Measurements from ENCODE around the gene TPSB2.
"Not testable (repeated sequence)": the region's sequence is repeated elsewhere in the genome, so short reads cannot be mapped to it uniquely, and the experiment has no call there.

TPSB2 gene

DNA sequence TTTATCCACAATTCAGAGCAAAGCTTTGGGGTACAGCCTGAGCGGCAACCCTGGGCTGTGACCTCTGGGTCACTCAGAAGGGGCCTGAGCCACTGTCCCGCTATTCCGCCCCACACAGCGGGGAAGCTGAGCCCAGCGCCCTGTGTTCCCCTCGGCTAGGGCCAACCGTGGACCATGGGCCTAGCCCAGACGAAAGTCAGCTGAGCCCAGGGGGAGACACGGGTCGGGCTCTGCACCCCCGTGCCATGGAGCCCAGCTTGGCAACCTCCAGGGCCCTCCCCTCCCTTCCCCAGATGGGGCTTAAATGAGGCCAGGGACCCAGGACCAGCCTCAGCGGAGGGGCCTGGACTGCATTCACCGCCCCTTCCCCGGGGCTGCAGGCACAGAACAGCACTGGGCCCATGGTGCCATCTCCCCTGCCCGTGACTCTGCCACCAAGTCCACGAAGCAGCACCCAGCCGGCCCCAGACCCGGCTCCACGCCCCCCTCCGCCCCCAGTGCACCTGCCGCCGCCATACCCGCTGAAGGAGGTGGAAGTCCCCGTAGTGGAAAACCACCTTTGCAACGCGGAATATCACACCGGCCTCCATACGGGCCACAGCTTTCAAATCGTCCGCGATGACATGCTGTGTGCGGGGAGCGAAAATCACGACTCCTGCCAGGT is 27.7 kb upstream of the TPSB2 start:
- no peak overlapping the region for H2BK12ac ChIP-seq (ENCODE audit: low read length in 2 of 2)
- peaks cover 27 to 50% of the 10 kb centered on the region in 2 experiments for H3K27me3 ChIP-seq (ENCODE audit: control insufficient read depth in 1 of 2, insufficient read depth in 1 of 2, low read length in 2 of 2)
- no peaks in the 10 kb centered on the region for H3K36me3 ChIP-seq (ENCODE audit: control insufficient read depth in 1 of 2, insufficient read depth in 2 of 2, low read depth in 1 of 2, low read length in 2 of 2)
- H3K4me3 ChIP-seq (ENCODE audit: insufficient read depth in 1 of 2, low read depth in 1 of 2, low read length in 2 of 2) = no peak overlapping the region
- WGBS = 75% methylated on average over 34 of the region's 34 CpGs
- H3K9ac ChIP-seq (ENCODE audit: low read length) = no peak overlapping the region
- H4K8ac ChIP-seq (ENCODE audit: low read length) = no peak overlapping the region
- DNase-seq = no peak
- no peaks in the 10 kb centered on the region for H3K79me1 ChIP-seq (replicated peaks; ENCODE audit: low read length, poor library complexity, severe bottlenecking)
- H4K91ac ChIP-seq (ENCODE audit: low read length) = no peak overlapping the region
- H2BK120ac ChIP-seq (ENCODE audit: low read depth, low read length) = no peak overlapping the region
- no peak overlapping the region for H3K27ac ChIP-seq (ENCODE audit: low read length, poor library complexity, severe bottlenecking)
- H3K4ac ChIP-seq (ENCODE audit: low read depth in 1 of 2, low read length in 2 of 2) = no peak overlapping the region
- H2AFZ ChIP-seq (ENCODE audit: low read depth, low read length) = no peak overlapping the region
- no peak overlapping the region for H3K23ac ChIP-seq (ENCODE audit: low read length in 2 of 2)
- peaks cover 2% of the 10 kb centered on the region for H3K4me1 ChIP-seq (ENCODE audit: control insufficient read depth, insufficient read depth, low read depth, low read length)
- H3K9me3 ChIP-seq (ENCODE audit: control insufficient read depth, low read length) = no peaks in the 10 kb centered on the region
- H2AK5ac ChIP-seq (ENCODE audit: low read length, severe bottlenecking) = no peak overlapping the region
- no peak overlapping the region for H2BK15ac ChIP-seq (ENCODE audit: low read depth, poor library complexity, severe bottlenecking)
- no peak overlapping the region for H2BK5ac ChIP-seq (ENCODE audit: low read depth, low read length, poor library complexity, severe bottlenecking)
- H3K18ac ChIP-seq (ENCODE audit: low read depth in 1 of 2, low read length in 2 of 2) = no peak overlapping the region
- H3K14ac ChIP-seq (ENCODE audit: low read length in 2 of 2) = no peak overlapping the region
- no peak overlapping the region for H3K4me2 ChIP-seq (ENCODE audit: low read length, poor library complexity, severe bottlenecking)

DNA sequence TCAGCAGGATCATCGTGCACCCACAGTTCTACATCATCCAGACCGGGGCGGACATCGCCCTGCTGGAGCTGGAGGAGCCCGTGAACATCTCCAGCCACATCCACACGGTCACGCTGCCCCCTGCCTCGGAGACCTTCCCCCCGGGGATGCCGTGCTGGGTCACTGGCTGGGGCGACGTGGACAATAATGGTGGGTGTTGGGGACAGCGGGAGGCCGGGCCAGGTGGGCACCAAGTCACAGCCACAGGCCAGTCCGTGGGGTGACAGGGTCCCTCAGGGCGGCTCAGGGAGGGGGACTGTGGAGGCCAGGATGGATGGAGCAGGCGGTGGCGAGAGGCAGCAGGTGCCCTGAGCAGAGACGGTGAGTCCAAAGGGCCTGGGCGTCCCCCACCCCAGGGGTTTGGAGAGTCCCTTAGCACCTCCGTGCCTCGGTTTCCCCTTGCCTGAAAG is 26.9 kb upstream of the TPSB2 start:
- no peak overlapping the region for H2BK12ac ChIP-seq (ENCODE audit: low read length in 2 of 2)
- DNase-seq = no peak
- no peak overlapping the region for H2BK5ac ChIP-seq (ENCODE audit: low read depth, low read length, poor library complexity, severe bottlenecking)
- H3K4me3 ChIP-seq (ENCODE audit: insufficient read depth in 1 of 2, low read depth in 1 of 2, low read length in 2 of 2) = no peak overlapping the region
- H2BK15ac ChIP-seq (ENCODE audit: low read depth, poor library complexity, severe bottlenecking) = no peak overlapping the region
- H2AK5ac ChIP-seq (ENCODE audit: low read length, severe bottlenecking) = no peak overlapping the region
- peaks cover 2% of the 10 kb centered on the region for H3K4me1 ChIP-seq (ENCODE audit: control insufficient read depth, insufficient read depth, low read depth, low read length)
- no peak overlapping the region for H4K8ac ChIP-seq (ENCODE audit: low read length)
- H2AFZ ChIP-seq (ENCODE audit: low read depth, low read length) = no peak overlapping the region
- H3K27me3 ChIP-seq (ENCODE audit: control insufficient read depth in 1 of 2, insufficient read depth in 1 of 2, low read length in 2 of 2) = peaks cover 27 to 42% of the 10 kb centered on the region in 2 experiments
- no peak overlapping the region for H3K27ac ChIP-seq (ENCODE audit: low read length, poor library complexity, severe bottlenecking)
- no peak overlapping the region for H3K18ac ChIP-seq (ENCODE audit: low read depth in 1 of 2, low read length in 2 of 2)
- no peaks in the 10 kb centered on the region for H3K9me3 ChIP-seq (ENCODE audit: control insufficient read depth, low read length)
- H3K36me3 ChIP-seq (ENCODE audit: control insufficient read depth in 1 of 2, insufficient read depth in 2 of 2, low read depth in 1 of 2, low read length in 2 of 2) = no peaks in the 10 kb centered on the region
- no peak overlapping the region for H3K9ac ChIP-seq (ENCODE audit: low read length)
- no peak overlapping the region for H3K4me2 ChIP-seq (ENCODE audit: low read length, poor library complexity, severe bottlenecking)
- H3K79me1 ChIP-seq (replicated peaks; ENCODE audit: low read length, poor library complexity, severe bottlenecking) = no peaks in the 10 kb centered on the region
- no peak overlapping the region for H2BK120ac ChIP-seq (ENCODE audit: low read depth, low read length)
- WGBS = 90% methylated on average over 22 of the region's 22 CpGs
- no peak overlapping the region for H3K4ac ChIP-seq (ENCODE audit: low read depth in 1 of 2, low read length in 2 of 2)
- no peak overlapping the region for H3K14ac ChIP-seq (ENCODE audit: low read length in 2 of 2)
- H4K91ac ChIP-seq (ENCODE audit: low read length) = no peak overlapping the region
- no peak overlapping the region for H3K23ac ChIP-seq (ENCODE audit: low read length in 2 of 2)

- not testable (repeated sequence) for DNase-seq; H2AFZ ChIP-seq (ENCODE audit: low read depth, low read length); H3K23ac ChIP-seq (ENCODE audit: low read length in 2 of 2); H2BK15ac ChIP-seq (ENCODE audit: low read depth, poor library complexity, severe bottlenecking); H3K9ac ChIP-seq (ENCODE audit: low read length); H2BK120ac ChIP-seq (ENCODE audit: low read depth, low read length); H3K27ac ChIP-seq (ENCODE audit: low read length, poor library complexity, severe bottlenecking); H3K36me3 ChIP-seq (ENCODE audit: control insufficient read depth in 1 of 2, insufficient read depth in 2 of 2, low read depth in 1 of 2, low read length in 2 of 2); H3K4me2 ChIP-seq (ENCODE audit: low read length, poor library complexity, severe bottlenecking); H3K14ac ChIP-seq (ENCODE audit: low read length in 2 of 2); H2BK12ac ChIP-seq (ENCODE audit: low read length in 2 of 2); H3K4me3 ChIP-seq (ENCODE audit: insufficient read depth in 1 of 2, low read depth in 1 of 2, low read length in 2 of 2); H2AK5ac ChIP-seq (ENCODE audit: low read length, severe bottlenecking); H3K79me1 ChIP-seq (replicated peaks; ENCODE audit: low read length, poor library complexity, severe bottlenecking); H3K18ac ChIP-seq (ENCODE audit: low read depth in 1 of 2, low read length in 2 of 2); H3K9me3 ChIP-seq (ENCODE audit: control insufficient read depth, low read length); H4K8ac ChIP-seq (ENCODE audit: low read length); H2BK5ac ChIP-seq (ENCODE audit: low read depth, low read length, poor library complexity, severe bottlenecking); H3K4me1 ChIP-seq (ENCODE audit: control insufficient read depth, insufficient read depth, low read depth, low read length); H3K4ac ChIP-seq (ENCODE audit: low read depth in 1 of 2, low read length in 2 of 2); H4K91ac ChIP-seq (ENCODE audit: low read length)
- WGBS = 84% methylated on average over 20 of the region's 23 CpGs
- peaks cover 22 to 37% of the 10 kb centered on the region in 2 experiments for H3K27me3 ChIP-seq (ENCODE audit: control insufficient read depth in 1 of 2, insufficient read depth in 1 of 2, low read length in 2 of 2)
Observed at GRCh38 chr16:1256296-1256873, 26.4 kb upstream of the TPSB2 start.

DNA sequence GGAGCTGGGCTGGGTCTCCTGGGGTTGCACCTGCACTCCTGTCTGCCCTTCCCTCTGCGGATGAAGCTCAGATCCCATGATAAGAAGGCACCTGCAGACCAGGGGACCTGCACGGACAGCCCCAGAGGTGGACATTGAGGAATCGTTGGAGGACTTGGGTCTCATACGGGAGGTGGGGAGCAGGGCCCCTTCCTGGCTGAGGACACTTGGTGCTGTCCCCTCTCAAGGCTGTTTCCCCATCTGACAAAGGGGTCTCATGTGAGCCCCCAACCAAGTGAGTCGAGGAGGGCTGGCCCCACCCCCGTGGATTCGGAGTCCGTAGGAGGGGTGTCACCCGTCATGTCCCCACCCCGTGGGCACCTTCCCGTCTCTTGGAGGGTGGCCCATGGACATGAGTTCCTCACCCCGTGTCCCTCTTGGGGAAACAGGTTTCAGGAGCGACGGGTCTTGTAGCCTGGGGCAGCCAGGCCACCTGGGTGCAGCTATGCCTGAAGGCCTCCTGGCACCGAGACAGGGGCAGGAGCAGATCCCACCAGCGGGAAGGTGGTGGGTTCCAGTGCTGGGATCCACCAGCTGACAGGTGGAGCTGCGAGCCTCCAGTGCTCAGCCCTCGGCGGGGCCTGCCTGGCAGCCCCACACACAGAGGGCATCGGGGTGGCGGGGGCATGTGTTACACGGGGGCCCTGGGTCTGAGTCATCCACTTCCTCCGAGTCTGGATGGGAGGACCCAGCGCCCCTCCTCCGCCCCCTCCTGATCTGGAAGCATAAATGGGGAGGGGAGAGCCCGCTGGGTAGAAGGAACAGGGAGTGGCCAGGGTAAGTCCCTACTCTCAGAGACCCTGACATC is 25.5 kb upstream of the TPSB2 start, which contains the start of gene TPSD1:
Gene TPSD1, plus strand, starts transcription at position 794 of the 847 bp plus-strand sequence. CDS start 212 bp downstream, outside the sequence.
- H2AFZ ChIP-seq (ENCODE audit: low read depth, low read length); H3K18ac ChIP-seq (ENCODE audit: low read depth in 1 of 2, low read length in 2 of 2); H2BK12ac ChIP-seq (ENCODE audit: low read length in 2 of 2); H3K79me1 ChIP-seq (replicated peaks; ENCODE audit: low read length, poor library complexity, severe bottlenecking); H2AK5ac ChIP-seq (ENCODE audit: low read length, severe bottlenecking); H4K91ac ChIP-seq (ENCODE audit: low read length); H2BK120ac ChIP-seq (ENCODE audit: low read depth, low read length); H2BK15ac ChIP-seq (ENCODE audit: low read depth, poor library complexity, severe bottlenecking); H3K27ac ChIP-seq (ENCODE audit: low read length, poor library complexity, severe bottlenecking); H3K4me1 ChIP-seq (ENCODE audit: control insufficient read depth, insufficient read depth, low read depth, low read length); DNase-seq; H2BK5ac ChIP-seq (ENCODE audit: low read depth, low read length, poor library complexity, severe bottlenecking); H3K4ac ChIP-seq (ENCODE audit: low read depth in 1 of 2, low read length in 2 of 2); H3K9ac ChIP-seq (ENCODE audit: low read length); H3K23ac ChIP-seq (ENCODE audit: low read length in 2 of 2); H3K4me3 ChIP-seq (ENCODE audit: insufficient read depth in 1 of 2, low read depth in 1 of 2, low read length in 2 of 2); H3K4me2 ChIP-seq (ENCODE audit: low read length, poor library complexity, severe bottlenecking); H4K8ac ChIP-seq (ENCODE audit: low read length); H3K36me3 ChIP-seq (ENCODE audit: control insufficient read depth in 1 of 2, insufficient read depth in 2 of 2, low read depth in 1 of 2, low read length in 2 of 2); H3K9me3 ChIP-seq (ENCODE audit: control insufficient read depth, low read length); H3K14ac ChIP-seq (ENCODE audit: low read length in 2 of 2): not testable (repeated sequence)
- 80% methylated on average over 21 of the region's 26 CpGs for WGBS
- peaks cover 15 to 29% of the 10 kb centered on the region in 2 experiments for H3K27me3 ChIP-seq (ENCODE audit: control insufficient read depth in 1 of 2, insufficient read depth in 1 of 2, low read length in 2 of 2)

Data from mesenchymal stem cell (in vitro differentiated cells and primary cell).